Measurements from ENCODE around the gene VPS52.

VPS52 gene

GRCh38 chr6:33271468-33272274 is at the start of gene VPS52, which contains the start of gene RPS18:
Gene VPS52, minus strand, starts transcription at chr6:33271876. Its CDS starts 201 bp downstream, at chr6:33271675.
Gene RPS18, plus strand, starts transcription at chr6:33272075. Its CDS starts 45 bp downstream, at chr6:33272120.
- H3K27me3 ChIP-seq (ENCODE audit: low read depth, low read length), result no peaks in the 10 kb centered on the region
- no peaks in the 10 kb centered on the region for H3K9me3 ChIP-seq (ENCODE audit: control insufficient read depth in 1 of 2, low read length in 2 of 2)
- H3K36me3 ChIP-seq (ENCODE audit: control insufficient read depth in 1 of 2, insufficient read depth in 2 of 2, low read length in 2 of 2), result peaks cover 48 to 54% of the 10 kb centered on the region in 2 donors
- H3K4me1 ChIP-seq (ENCODE audit: control insufficient read depth in 1 of 2, insufficient read depth in 2 of 2, low read length in 2 of 2), result peaks cover 16 to 54% of the 10 kb centered on the region in 2 donors
- H3K4me3 ChIP-seq (ENCODE audit: low read depth in 1 of 2, low read length in 2 of 2), result peak within 1 kb of the TSS; percentile 87 to 100
- peak within 1 kb of the TSS; percentile 99 for H3K27ac ChIP-seq (ENCODE audit: low read length)

GRCh38 chr6:33321227-33321626 is 49.6 kb upstream of the VPS52 start:
- Histone ChIP-seq H3K36me3 (ENCODE audit: control insufficient read depth in 1 of 2, insufficient read depth in 2 of 2, low read length in 2 of 2) (peaks cover 18 to 30% of the 10 kb centered on the region in 2 donors), H3K27me3 (ENCODE audit: low read depth, low read length) (no peaks in the 10 kb centered on the region), H3K9me3 (ENCODE audit: control insufficient read depth in 1 of 2, low read length in 2 of 2) (no peaks in the 10 kb centered on the region), H3K4me1 (ENCODE audit: control insufficient read depth in 1 of 2, insufficient read depth in 2 of 2, low read length in 2 of 2) (peaks cover 29 to 52% of the 10 kb centered on the region in 2 donors), H3K27ac (ENCODE audit: low read length) (peak overlapping the region; percentile 58), H3K4me3 (ENCODE audit: low read depth in 1 of 2, low read length in 2 of 2) (peak overlapping the region; percentile 72 to 89)

GRCh38 chr6:33320315-33321181 is 48.9 kb upstream of the VPS52 start:
- H3K4me1 ChIP-seq (ENCODE audit: control insufficient read depth in 1 of 2, insufficient read depth in 2 of 2, low read length in 2 of 2), result peaks cover 29 to 55% of the 10 kb centered on the region in 2 donors
- H3K4me3 ChIP-seq (ENCODE audit: low read depth in 1 of 2, low read length in 2 of 2), result peak overlapping the region in 1 of 2 donors; percentile 72
- H3K36me3 ChIP-seq (ENCODE audit: control insufficient read depth in 1 of 2, insufficient read depth in 2 of 2, low read length in 2 of 2), result peaks cover 18 to 30% of the 10 kb centered on the region in 2 donors
- H3K27me3 ChIP-seq (ENCODE audit: low read depth, low read length), result no peaks in the 10 kb centered on the region
- peak overlapping the region; percentile 58 for H3K27ac ChIP-seq (ENCODE audit: low read length)
- no peaks in the 10 kb centered on the region for H3K9me3 ChIP-seq (ENCODE audit: control insufficient read depth in 1 of 2, low read length in 2 of 2)

GRCh38 chr6:33319939-33320314 is 48.3 kb upstream of the VPS52 start:
- Histone ChIP-seq H3K27me3 (ENCODE audit: low read depth, low read length) (no peaks in the 10 kb centered on the region), H3K9me3 (ENCODE audit: control insufficient read depth in 1 of 2, low read length in 2 of 2) (no peaks in the 10 kb centered on the region), H3K4me3 (ENCODE audit: low read depth in 1 of 2, low read length in 2 of 2) (no peak overlapping the region), H3K27ac (ENCODE audit: low read length) (no peak overlapping the region), H3K4me1 (ENCODE audit: control insufficient read depth in 1 of 2, insufficient read depth in 2 of 2, low read length in 2 of 2) (peaks cover 29 to 61% of the 10 kb centered on the region in 2 donors), H3K36me3 (ENCODE audit: control insufficient read depth in 1 of 2, insufficient read depth in 2 of 2, low read length in 2 of 2) (peaks cover 18 to 30% of the 10 kb centered on the region in 2 donors)

GRCh38 chr6:33318426-33319073 is 46.9 kb upstream of the VPS52 start:
- Histone ChIP-seq H3K4me3 (ENCODE audit: low read depth in 1 of 2, low read length in 2 of 2) (peak overlapping the region; percentile 61 to 85), H3K27ac (ENCODE audit: low read length) (peak overlapping the region; percentile 86), H3K9me3 (ENCODE audit: control insufficient read depth in 1 of 2, low read length in 2 of 2) (no peaks in the 10 kb centered on the region), H3K4me1 (ENCODE audit: control insufficient read depth in 1 of 2, insufficient read depth in 2 of 2, low read length in 2 of 2) (peaks cover 24 to 61% of the 10 kb centered on the region in 2 donors), H3K27me3 (ENCODE audit: low read depth, low read length) (no peaks in the 10 kb centered on the region), H3K36me3 (ENCODE audit: control insufficient read depth in 1 of 2, insufficient read depth in 2 of 2, low read length in 2 of 2) (peaks cover 18 to 30% of the 10 kb centered on the region in 2 donors)

GRCh38 chr6:33317669-33318425 is 46.2 kb upstream of the VPS52 start, which contains the start of gene ZBTB22:
Gene ZBTB22, minus strand, starts transcription at chr6:33317744. Its CDS starts 828 bp downstream, at chr6:33316916.
- Histone ChIP-seq H3K36me3 (ENCODE audit: control insufficient read depth in 1 of 2, insufficient read depth in 2 of 2, low read length in 2 of 2) (peaks cover 18 to 30% of the 10 kb centered on the region in 2 donors), H3K4me3 (ENCODE audit: low read depth in 1 of 2, low read length in 2 of 2) (peak within 1 kb of the TSS; percentile 61 to 85), H3K4me1 (ENCODE audit: control insufficient read depth in 1 of 2, insufficient read depth in 2 of 2, low read length in 2 of 2) (peaks cover 23 to 60% of the 10 kb centered on the region in 2 donors), H3K27ac (ENCODE audit: low read length) (peak within 1 kb of the TSS; percentile 86), H3K9me3 (ENCODE audit: control insufficient read depth in 1 of 2, low read length in 2 of 2) (no peaks in the 10 kb centered on the region), H3K27me3 (ENCODE audit: low read depth, low read length) (no peaks in the 10 kb centered on the region)

- H3K4me1 ChIP-seq (ENCODE audit: control insufficient read depth in 1 of 2, insufficient read depth in 2 of 2, low read length in 2 of 2), result peaks cover 23 to 64% of the 10 kb centered on the region in 2 donors
- H3K9me3 ChIP-seq (ENCODE audit: control insufficient read depth in 1 of 2, low read length in 2 of 2), result no peaks in the 10 kb centered on the region
These were observed 45.7 kb upstream of the VPS52 start for GRCh38 chr6:33317419-33317668.

GRCh38 chr6:33316603-33317418 is 45.1 kb upstream of the VPS52 start:
- Histone ChIP-seq H3K4me1 (ENCODE audit: control insufficient read depth in 1 of 2, insufficient read depth in 2 of 2, low read length in 2 of 2) (peaks cover 23 to 64% of the 10 kb centered on the region in 2 donors), H3K4me3 (ENCODE audit: low read depth in 1 of 2, low read length in 2 of 2) (peak overlapping the region; percentile 47 to 61), H3K27ac (ENCODE audit: low read length) (no peak overlapping the region), H3K9me3 (ENCODE audit: control insufficient read depth in 1 of 2, low read length in 2 of 2) (no peaks in the 10 kb centered on the region), H3K27me3 (ENCODE audit: low read depth, low read length) (no peaks in the 10 kb centered on the region), H3K36me3 (ENCODE audit: control insufficient read depth in 1 of 2, insufficient read depth in 2 of 2, low read length in 2 of 2) (peaks cover 18 to 30% of the 10 kb centered on the region in 2 donors)

More at GRCh38 chr6:33317419-33317668, 45.7 kb upstream of the VPS52 start:
- Histone ChIP-seq H3K27ac (ENCODE audit: low read length) (no peak overlapping the region), H3K27me3 (ENCODE audit: low read depth, low read length) (no peaks in the 10 kb centered on the region), H3K36me3 (ENCODE audit: control insufficient read depth in 1 of 2, insufficient read depth in 2 of 2, low read length in 2 of 2) (peaks cover 18 to 30% of the 10 kb centered on the region in 2 donors), H3K4me3 (ENCODE audit: low read depth in 1 of 2, low read length in 2 of 2) (peak overlapping the region; percentile 47 to 61)

- H3K4me1 ChIP-seq (ENCODE audit: control insufficient read depth in 1 of 2, insufficient read depth in 2 of 2, low read length in 2 of 2), result peaks cover 20 to 59% of the 10 kb centered on the region in 2 donors
- no peak overlapping the region for H3K27ac ChIP-seq (ENCODE audit: low read length)
- H3K36me3 ChIP-seq (ENCODE audit: control insufficient read depth in 1 of 2, insufficient read depth in 2 of 2, low read length in 2 of 2), result peaks cover 18 to 27% of the 10 kb centered on the region in 2 donors
These were observed 44.3 kb upstream of the VPS52 start for GRCh38 chr6:33315793-33316602.

More at GRCh38 chr6:33315793-33316602, 44.3 kb upstream of the VPS52 start:
- Histone ChIP-seq H3K27me3 (ENCODE audit: low read depth, low read length) (no peaks in the 10 kb centered on the region), H3K9me3 (ENCODE audit: control insufficient read depth in 1 of 2, low read length in 2 of 2) (no peaks in the 10 kb centered on the region), H3K4me3 (ENCODE audit: low read depth in 1 of 2, low read length in 2 of 2) (no peak overlapping the region)

Data from muscle layer of duodenum (tissue), 2 donors.